ENCODE measurements around the gene RPP25.

DNA sequence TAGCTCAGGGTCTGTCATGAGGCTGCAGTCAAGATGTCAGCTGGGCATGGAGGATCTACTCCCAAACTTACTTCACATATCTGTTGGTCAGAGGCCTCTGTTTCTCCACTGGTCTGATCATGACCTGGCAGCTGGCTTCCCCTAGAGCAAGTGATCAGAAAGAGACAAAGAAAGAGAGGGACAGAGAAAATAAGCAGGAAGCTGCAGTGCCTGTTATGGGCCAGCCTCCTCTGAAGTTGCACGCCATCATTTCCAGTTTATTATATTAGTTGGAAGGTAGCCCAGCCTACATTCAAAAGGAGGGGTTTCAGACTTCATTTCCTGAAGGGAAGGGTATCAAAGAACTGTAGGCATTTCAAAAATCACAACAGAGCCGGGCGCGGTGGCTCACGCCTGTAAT is 5.0 kb upstream of the RPP25 start:
- no peak for TF ChIP-seq MZF1 (tag by site-specific recombination; IDR thresholded peaks at IDR 0.05; ENCODE audit: borderline replicate concordance)
- TF ChIP-seq, protein P1, sequence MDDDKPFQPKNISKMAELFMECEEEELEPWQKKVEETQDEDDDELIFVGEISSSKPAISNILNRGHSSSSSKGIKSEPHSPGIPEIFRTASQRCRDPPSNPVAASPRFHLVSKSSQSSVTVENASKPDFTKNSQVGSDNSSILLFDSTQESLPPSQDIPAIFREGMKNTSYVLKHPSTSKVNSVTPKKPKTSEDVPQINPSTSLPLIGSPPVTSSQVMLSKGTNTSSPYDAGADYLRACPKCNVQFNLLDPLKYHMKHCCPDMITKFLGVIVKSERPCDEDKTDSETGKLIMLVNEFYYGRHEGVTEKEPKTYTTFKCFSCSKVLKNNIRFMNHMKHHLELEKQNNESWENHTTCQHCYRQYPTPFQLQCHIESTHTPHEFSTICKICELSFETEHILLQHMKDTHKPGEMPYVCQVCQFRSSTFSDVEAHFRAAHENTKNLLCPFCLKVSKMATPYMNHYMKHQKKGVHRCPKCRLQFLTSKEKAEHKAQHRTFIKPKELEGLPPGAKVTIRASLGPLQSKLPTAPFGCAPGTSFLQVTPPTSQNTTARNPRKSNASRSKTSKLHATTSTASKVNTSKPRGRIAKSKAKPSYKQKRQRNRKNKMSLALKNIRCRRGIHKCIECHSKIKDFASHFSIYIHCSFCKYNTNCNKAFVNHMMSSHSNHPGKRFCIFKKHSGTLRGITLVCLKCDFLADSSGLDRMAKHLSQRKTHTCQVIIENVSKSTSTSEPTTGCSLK (tag by site-specific recombination; IDR thresholded peaks at IDR 0.05) = no peak
- TF ChIP-seq, protein P2, sequence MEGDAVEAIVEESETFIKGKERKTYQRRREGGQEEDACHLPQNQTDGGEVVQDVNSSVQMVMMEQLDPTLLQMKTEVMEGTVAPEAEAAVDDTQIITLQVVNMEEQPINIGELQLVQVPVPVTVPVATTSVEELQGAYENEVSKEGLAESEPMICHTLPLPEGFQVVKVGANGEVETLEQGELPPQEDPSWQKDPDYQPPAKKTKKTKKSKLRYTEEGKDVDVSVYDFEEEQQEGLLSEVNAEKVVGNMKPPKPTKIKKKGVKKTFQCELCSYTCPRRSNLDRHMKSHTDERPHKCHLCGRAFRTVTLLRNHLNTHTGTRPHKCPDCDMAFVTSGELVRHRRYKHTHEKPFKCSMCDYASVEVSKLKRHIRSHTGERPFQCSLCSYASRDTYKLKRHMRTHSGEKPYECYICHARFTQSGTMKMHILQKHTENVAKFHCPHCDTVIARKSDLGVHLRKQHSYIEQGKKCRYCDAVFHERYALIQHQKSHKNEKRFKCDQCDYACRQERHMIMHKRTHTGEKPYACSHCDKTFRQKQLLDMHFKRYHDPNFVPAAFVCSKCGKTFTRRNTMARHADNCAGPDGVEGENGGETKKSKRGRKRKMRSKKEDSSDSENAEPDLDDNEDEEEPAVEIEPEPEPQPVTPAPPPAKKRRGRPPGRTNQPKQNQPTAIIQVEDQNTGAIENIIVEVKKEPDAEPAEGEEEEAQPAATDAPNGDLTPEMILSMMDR (tag by site-specific recombination; IDR thresholded peaks at IDR 0.05) = no peak
- TF ChIP-seq ZNF138 (tag by site-specific recombination; IDR thresholded peaks at IDR 0.05; ENCODE audit: borderline replicate concordance) = no peak
- TF ChIP-seq, protein P3, sequence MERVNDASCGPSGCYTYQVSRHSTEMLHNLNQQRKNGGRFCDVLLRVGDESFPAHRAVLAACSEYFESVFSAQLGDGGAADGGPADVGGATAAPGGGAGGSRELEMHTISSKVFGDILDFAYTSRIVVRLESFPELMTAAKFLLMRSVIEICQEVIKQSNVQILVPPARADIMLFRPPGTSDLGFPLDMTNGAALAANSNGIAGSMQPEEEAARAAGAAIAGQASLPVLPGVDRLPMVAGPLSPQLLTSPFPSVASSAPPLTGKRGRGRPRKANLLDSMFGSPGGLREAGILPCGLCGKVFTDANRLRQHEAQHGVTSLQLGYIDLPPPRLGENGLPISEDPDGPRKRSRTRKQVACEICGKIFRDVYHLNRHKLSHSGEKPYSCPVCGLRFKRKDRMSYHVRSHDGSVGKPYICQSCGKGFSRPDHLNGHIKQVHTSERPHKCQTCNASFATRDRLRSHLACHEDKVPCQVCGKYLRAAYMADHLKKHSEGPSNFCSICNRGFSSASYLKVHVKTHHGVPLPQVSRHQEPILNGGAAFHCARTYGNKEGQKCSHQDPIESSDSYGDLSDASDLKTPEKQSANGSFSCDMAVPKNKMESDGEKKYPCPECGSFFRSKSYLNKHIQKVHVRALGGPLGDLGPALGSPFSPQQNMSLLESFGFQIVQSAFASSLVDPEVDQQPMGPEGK (tag by site-specific recombination; IDR thresholded peaks at IDR 0.05) = no peak
- no peak for TF ChIP-seq ZFP3 (tag by site-specific recombination; IDR thresholded peaks at IDR 0.05; ENCODE audit: low read depth)
- TF ChIP-seq SCRT1 (tag by site-specific recombination; IDR thresholded peaks at IDR 0.05; ENCODE audit: borderline replicate concordance) = no peak

All from HEK293 (cell line).